ENCODE data around the gene IFNA14. TPM values are rescaled to one million over a fixed set of nuclear protein-coding genes. Genes with fewer than 3 reads are reported as not detected.
"Not testable (repeated sequence)": the region's sequence is repeated elsewhere in the genome, so short reads cannot be mapped to it uniquely, and the experiment has no call there.

The IFNA14 gene
- total RNA-seq, 1 donor from 2014 or later: not detected

GRCh38 chr9:21234153-21234687 is 5.6 kb downstream of the IFNA14 start:
- no peaks in the 10 kb centered on the region for H3K9me3 ChIP-seq (ENCODE audit: insufficient read depth, low read depth, low read length)
- no peak overlapping the region for H2AFZ ChIP-seq (ENCODE audit: low read depth, low read length)
- Mint-ChIP-seq H3K36me3 (ENCODE audit: low read depth, unreplicated experiment) (no peaks in the 10 kb centered on the region), H3K27me3 (ENCODE audit: low read depth, unreplicated experiment) (peaks cover 18% of the 10 kb centered on the region), H3K4me1 (ENCODE audit: low read depth, unreplicated experiment) (no peaks in the 10 kb centered on the region), H3K27ac (ENCODE audit: unreplicated experiment) (no peak overlapping the region), H3K9me3 (ENCODE audit: unreplicated experiment) (no peaks in the 10 kb centered on the region), H3K4me3 (ENCODE audit: unreplicated experiment) (no peak overlapping the region)
- DNase-seq (ENCODE audit: low read depth): no peak
- TF ChIP-seq EZH2 (IDR thresholded peaks at IDR 0.05; ENCODE audit: insufficient read depth, low read length): no peak
- no peak for TF ChIP-seq CTCF (IDR thresholded peaks at IDR 0.05; ENCODE audit: insufficient read depth, low read depth, low read length)
- H3K9ac ChIP-seq (ENCODE audit: low read length): no peak overlapping the region
- peaks cover 5% of the 10 kb centered on the region for H3K27me3 ChIP-seq (ENCODE audit: insufficient read depth, low read length)
- no peak overlapping the region for H3K4me3 ChIP-seq (ENCODE audit: insufficient read depth, low read depth, low read length)
- no peak for FAIRE-seq
- H3K4me2 ChIP-seq (ENCODE audit: low read length): no peak overlapping the region
- no peaks in the 10 kb centered on the region for H4K20me1 ChIP-seq (ENCODE audit: insufficient read depth, low read length)
- H3K36me3 ChIP-seq (ENCODE audit: insufficient read depth, low read length): no peaks in the 10 kb centered on the region
- no peaks in the 10 kb centered on the region for H3K79me2 ChIP-seq (ENCODE audit: insufficient read depth, low read length)
- no peaks in the 10 kb centered on the region for H3K4me1 ChIP-seq (ENCODE audit: insufficient read depth, low read length)
- no peak overlapping the region for H3K27ac ChIP-seq (ENCODE audit: low read depth, low read length)

- H3K4me3 ChIP-seq (ENCODE audit: insufficient read depth, low read depth, low read length): no peak overlapping the region
- Mint-ChIP-seq H3K27ac (ENCODE audit: unreplicated experiment) (no peak overlapping the region), H3K4me1 (ENCODE audit: low read depth, unreplicated experiment) (no peaks in the 10 kb centered on the region), H3K9me3 (ENCODE audit: unreplicated experiment) (no peaks in the 10 kb centered on the region), H3K4me3 (ENCODE audit: unreplicated experiment) (no peak overlapping the region), H3K27me3 (ENCODE audit: low read depth, unreplicated experiment) (peaks cover 18% of the 10 kb centered on the region), H3K36me3 (ENCODE audit: low read depth, unreplicated experiment) (no peaks in the 10 kb centered on the region)
- H4K20me1 ChIP-seq (ENCODE audit: insufficient read depth, low read length): no peaks in the 10 kb centered on the region
- no peak for TF ChIP-seq EZH2 (IDR thresholded peaks at IDR 0.05; ENCODE audit: insufficient read depth, low read length)
- no peak for TF ChIP-seq CTCF (IDR thresholded peaks at IDR 0.05; ENCODE audit: insufficient read depth, low read depth, low read length)
- H3K9me3 ChIP-seq (ENCODE audit: insufficient read depth, low read depth, low read length): no peaks in the 10 kb centered on the region
- H3K79me2 ChIP-seq (ENCODE audit: insufficient read depth, low read length): no peaks in the 10 kb centered on the region
- no peak overlapping the region for H3K9ac ChIP-seq (ENCODE audit: low read length)
- FAIRE-seq: no peak
- DNase-seq (ENCODE audit: low read depth): no peak
- H3K4me1 ChIP-seq (ENCODE audit: insufficient read depth, low read length): no peaks in the 10 kb centered on the region
- H3K27ac ChIP-seq (ENCODE audit: low read depth, low read length): no peak overlapping the region
- no peak overlapping the region for H2AFZ ChIP-seq (ENCODE audit: low read depth, low read length)
- H3K36me3 ChIP-seq (ENCODE audit: insufficient read depth, low read length): no peaks in the 10 kb centered on the region
- no peak overlapping the region for H3K4me2 ChIP-seq (ENCODE audit: low read length)
- H3K27me3 ChIP-seq (ENCODE audit: insufficient read depth, low read length): peaks cover 3% of the 10 kb centered on the region
Measured at GRCh38 chr9:21233258-21233657, 6.5 kb downstream of the IFNA14 start.

GRCh38 chr9:21228122-21228521 is 11.7 kb downstream of the IFNA14 start, which contains the start of gene IFNA17:
Gene IFNA17 (minus strand): TSS chr9:21228222. CDS start chr9:21228173, 49 bp downstream.
- H3K9ac ChIP-seq (ENCODE audit: low read length): no peak within 1 kb of the TSS
- no peak within 1 kb of the TSS for H3K27ac Mint-ChIP-seq (ENCODE audit: unreplicated experiment)
- DNase-seq (ENCODE audit: low read depth): no peak
- no peaks in the 10 kb centered on the region for H4K20me1 ChIP-seq (ENCODE audit: insufficient read depth, low read length)
- no peaks in the 10 kb centered on the region for H3K36me3 Mint-ChIP-seq (ENCODE audit: low read depth, unreplicated experiment)
- H3K36me3 ChIP-seq (ENCODE audit: insufficient read depth, low read length): no peaks in the 10 kb centered on the region
- no peaks in the 10 kb centered on the region for H3K9me3 Mint-ChIP-seq (ENCODE audit: unreplicated experiment)
- no peak within 1 kb of the TSS for H3K4me2 ChIP-seq (ENCODE audit: low read length)
- H2AFZ ChIP-seq (ENCODE audit: low read depth, low read length): no peak within 1 kb of the TSS
- no peaks in the 10 kb centered on the region for H3K27me3 ChIP-seq (ENCODE audit: insufficient read depth, low read length)
- no peaks in the 10 kb centered on the region for H3K9me3 ChIP-seq (ENCODE audit: insufficient read depth, low read depth, low read length)
- no peak for FAIRE-seq
- H3K27ac ChIP-seq (ENCODE audit: low read depth, low read length): no peak within 1 kb of the TSS
- H3K4me3 ChIP-seq (ENCODE audit: insufficient read depth, low read depth, low read length): no peak within 1 kb of the TSS
- no peak within 1 kb of the TSS for H3K4me3 Mint-ChIP-seq (ENCODE audit: unreplicated experiment)
- H3K4me1 Mint-ChIP-seq (ENCODE audit: low read depth, unreplicated experiment): no peaks in the 10 kb centered on the region
- no peaks in the 10 kb centered on the region for H3K79me2 ChIP-seq (ENCODE audit: insufficient read depth, low read length)
- H3K27me3 Mint-ChIP-seq (ENCODE audit: low read depth, unreplicated experiment): peaks cover 9% of the 10 kb centered on the region
- no peak for TF ChIP-seq EZH2 (IDR thresholded peaks at IDR 0.05; ENCODE audit: insufficient read depth, low read length)
- TF ChIP-seq CTCF (IDR thresholded peaks at IDR 0.05; ENCODE audit: insufficient read depth, low read depth, low read length): no peak
- H3K4me1 ChIP-seq (ENCODE audit: insufficient read depth, low read length): no peaks in the 10 kb centered on the region

GRCh38 chr9:21217211-21217610 is 22.6 kb downstream of the IFNA14 start, which contains the start of gene IFNA16:
Gene IFNA16 (minus strand): TSS chr9:21217311. CDS start chr9:21217305, 6 bp downstream.
- not testable (repeated sequence) for H3K4me3 ChIP-seq (ENCODE audit: insufficient read depth, low read depth, low read length); FAIRE-seq
- peaks cover 16% of the 10 kb centered on the region for H3K27me3 Mint-ChIP-seq (ENCODE audit: low read depth, unreplicated experiment)

More at GRCh38 chr9:21217211-21217610, 22.6 kb downstream of the IFNA14 start, which contains the start of gene IFNA16:
- not testable (repeated sequence) for H3K36me3 ChIP-seq (ENCODE audit: insufficient read depth, low read length); H3K27ac ChIP-seq (ENCODE audit: low read depth, low read length); H3K4me1 ChIP-seq (ENCODE audit: insufficient read depth, low read length); H3K27me3 ChIP-seq (ENCODE audit: insufficient read depth, low read length); H3K27ac Mint-ChIP-seq (ENCODE audit: unreplicated experiment); DNase-seq (ENCODE audit: low read depth); H4K20me1 ChIP-seq (ENCODE audit: insufficient read depth, low read length); H3K4me3 Mint-ChIP-seq (ENCODE audit: unreplicated experiment); H3K9ac ChIP-seq (ENCODE audit: low read length); H3K4me2 ChIP-seq (ENCODE audit: low read length); H3K9me3 Mint-ChIP-seq (ENCODE audit: unreplicated experiment); H3K36me3 Mint-ChIP-seq (ENCODE audit: low read depth, unreplicated experiment); H3K4me1 Mint-ChIP-seq (ENCODE audit: low read depth, unreplicated experiment); H3K9me3 ChIP-seq (ENCODE audit: insufficient read depth, low read depth, low read length); H3K79me2 ChIP-seq (ENCODE audit: insufficient read depth, low read length); H2AFZ ChIP-seq (ENCODE audit: low read depth, low read length)
